OCI-M2 (cell line): ENCODE results near the gene WDR44.
A peak's percentile ranks its signal among the peaks of the same experiment; 100 is the strongest.
"Not testable (repeated sequence)": the region's sequence is repeated elsewhere in the genome, so short reads cannot be mapped to it uniquely, and the experiment has no call there.

Source experiments
- DNase-seq: peaks from one replicate; lab custom pipeline; 2025; ENCODE audit not compliant: unreplicated experiment; lab: John Stamatoyannopoulos, UW

The WDR44 gene, protein sequence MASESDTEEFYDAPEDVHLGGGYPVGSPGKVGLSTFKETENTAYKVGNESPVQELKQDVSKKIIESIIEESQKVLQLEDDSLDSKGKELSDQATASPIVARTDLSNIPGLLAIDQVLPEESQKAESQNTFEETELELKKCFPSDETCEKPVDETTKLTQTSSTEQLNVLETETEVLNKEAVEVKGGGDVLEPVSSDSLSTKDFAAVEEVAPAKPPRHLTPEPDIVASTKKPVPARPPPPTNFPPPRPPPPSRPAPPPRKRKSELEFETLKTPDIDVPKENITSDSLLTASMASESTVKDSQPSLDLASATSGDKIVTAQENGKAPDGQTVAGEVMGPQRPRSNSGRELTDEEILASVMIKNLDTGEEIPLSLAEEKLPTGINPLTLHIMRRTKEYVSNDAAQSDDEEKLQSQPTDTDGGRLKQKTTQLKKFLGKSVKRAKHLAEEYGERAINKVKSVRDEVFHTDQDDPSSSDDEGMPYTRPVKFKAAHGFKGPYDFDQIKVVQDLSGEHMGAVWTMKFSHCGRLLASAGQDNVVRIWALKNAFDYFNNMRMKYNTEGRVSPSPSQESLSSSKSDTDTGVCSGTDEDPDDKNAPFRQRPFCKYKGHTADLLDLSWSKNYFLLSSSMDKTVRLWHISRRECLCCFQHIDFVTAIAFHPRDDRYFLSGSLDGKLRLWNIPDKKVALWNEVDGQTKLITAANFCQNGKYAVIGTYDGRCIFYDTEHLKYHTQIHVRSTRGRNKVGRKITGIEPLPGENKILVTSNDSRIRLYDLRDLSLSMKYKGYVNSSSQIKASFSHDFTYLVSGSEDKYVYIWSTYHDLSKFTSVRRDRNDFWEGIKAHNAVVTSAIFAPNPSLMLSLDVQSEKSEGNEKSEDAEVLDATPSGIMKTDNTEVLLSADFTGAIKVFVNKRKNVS

GRCh38 chrX:118345464-118346257 is at the start of gene WDR44:
TSS of gene WDR44 (plus strand) at chrX:118346106. CDS start at chrX:118346504, 398 bp downstream.
- DNase-seq: peak; percentile 28

DNA sequence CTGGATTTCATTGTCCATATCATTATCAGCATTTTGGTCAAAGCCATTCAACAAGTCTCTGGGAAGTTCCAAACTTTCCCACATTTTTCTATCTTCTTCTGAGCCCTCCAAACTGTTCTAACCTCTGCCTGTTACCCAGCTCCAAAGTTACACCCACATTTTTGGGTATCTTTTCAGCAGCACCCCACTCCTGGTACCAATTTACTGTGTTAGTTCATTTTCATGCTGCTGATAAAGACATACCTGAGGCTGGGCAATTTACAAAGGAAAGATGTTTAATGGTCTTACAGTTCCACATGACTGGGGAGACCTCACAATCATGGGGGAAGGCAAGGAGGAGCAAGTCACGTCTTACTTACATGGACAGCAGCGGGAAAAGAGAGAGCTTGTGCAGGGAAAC is 40.1 kb upstream of the WDR44 start:
- not testable (repeated sequence) for DNase-seq

GRCh38 chrX:118315529-118315928 is 30.4 kb upstream of the WDR44 start:
- DNase-seq: no peak

- no peak for DNase-seq
Measured at GRCh38 chrX:118324588-118324987, 21.3 kb upstream of the WDR44 start.

GRCh38 chrX:118325453-118325852 is 20.5 kb upstream of the WDR44 start:
- no peak for DNase-seq

- peak; percentile 29 for DNase-seq
Measured at GRCh38 chrX:118329175-118329574, 16.7 kb upstream of the WDR44 start.

DNA sequence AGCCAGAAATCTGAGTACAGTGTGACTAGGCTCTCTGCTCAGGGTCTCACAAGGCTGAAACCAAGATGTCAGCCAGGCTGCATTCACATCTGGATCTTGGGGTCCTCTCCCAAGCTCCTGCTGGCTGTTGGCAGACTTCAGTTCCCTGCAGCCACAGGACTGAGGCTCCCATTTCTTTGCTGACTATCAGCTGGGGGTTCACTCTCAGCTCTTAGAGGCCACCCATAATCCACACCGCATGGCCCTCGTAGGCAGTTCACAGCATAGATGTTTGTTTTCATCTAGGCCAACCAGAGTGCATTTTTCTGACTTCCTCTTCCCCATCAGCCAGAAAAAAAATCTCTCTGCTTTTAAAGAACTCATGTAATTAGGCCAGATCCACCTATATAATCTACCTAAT is 8.2 kb upstream of the WDR44 start:
- no peak for DNase-seq

- DNase-seq: no peak
Measured at GRCh38 chrX:118338930-118339329, 7.0 kb upstream of the WDR44 start.

DNA sequence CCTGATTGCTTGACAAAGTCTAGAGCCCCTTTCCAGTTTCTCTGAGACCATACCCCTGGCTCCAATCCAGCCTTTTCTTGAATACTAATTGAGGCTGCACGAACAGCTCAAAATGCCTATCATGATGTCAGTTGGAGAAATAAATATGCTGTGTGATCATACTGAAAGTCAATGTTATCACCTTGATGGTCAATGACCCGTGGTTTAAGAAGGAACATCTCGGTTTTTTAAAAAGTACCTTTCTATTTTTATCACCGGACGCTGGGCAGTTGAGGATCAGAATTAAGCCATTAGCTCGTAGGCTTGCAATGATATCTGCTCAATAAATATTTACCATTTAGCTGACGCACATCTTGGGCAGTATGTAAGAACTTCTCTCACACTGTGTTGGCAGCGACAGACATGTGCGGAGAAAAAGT is 852 bp upstream of the WDR44 start:
- no peak for DNase-seq

- DNase-seq: no peak
Measured at GRCh38 chrX:118346258-118347094, 570 bp downstream of the WDR44 start.

GRCh38 chrX:118347131-118347530 is 1.2 kb downstream of the WDR44 start:
- no peak for DNase-seq

GRCh38 chrX:118347736-118348135 is 1.8 kb downstream of the WDR44 start:
- DNase-seq: no peak

- no peak for DNase-seq
Measured at GRCh38 chrX:118348186-118348810, 2.4 kb downstream of the WDR44 start.

DNA sequence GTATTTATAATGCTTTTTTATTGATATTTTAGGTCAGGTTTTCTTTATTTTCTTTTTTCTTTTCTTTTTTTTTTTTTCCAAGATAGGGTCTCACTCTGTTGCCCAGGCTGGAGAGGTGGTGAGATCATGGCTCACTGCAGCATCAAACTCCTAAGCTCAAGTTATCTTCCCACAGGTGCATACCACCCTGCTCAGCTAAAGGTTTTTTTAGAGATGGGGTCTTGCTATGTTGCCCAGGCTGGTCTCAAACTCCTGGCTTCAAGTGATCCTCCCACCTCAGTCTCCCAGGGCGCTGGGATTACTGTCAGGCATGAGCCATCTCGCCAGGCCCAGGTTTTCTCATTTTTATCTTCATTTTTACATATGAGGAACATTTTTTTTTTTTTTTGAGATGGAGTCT is 3.3 kb downstream of the WDR44 start:
- DNase-seq: no peak

- no peak for DNase-seq
Measured at GRCh38 chrX:118350221-118350620, 4.3 kb downstream of the WDR44 start.

GRCh38 chrX:118350706-118351105 is 4.8 kb downstream of the WDR44 start:
- DNase-seq: no peak

DNA sequence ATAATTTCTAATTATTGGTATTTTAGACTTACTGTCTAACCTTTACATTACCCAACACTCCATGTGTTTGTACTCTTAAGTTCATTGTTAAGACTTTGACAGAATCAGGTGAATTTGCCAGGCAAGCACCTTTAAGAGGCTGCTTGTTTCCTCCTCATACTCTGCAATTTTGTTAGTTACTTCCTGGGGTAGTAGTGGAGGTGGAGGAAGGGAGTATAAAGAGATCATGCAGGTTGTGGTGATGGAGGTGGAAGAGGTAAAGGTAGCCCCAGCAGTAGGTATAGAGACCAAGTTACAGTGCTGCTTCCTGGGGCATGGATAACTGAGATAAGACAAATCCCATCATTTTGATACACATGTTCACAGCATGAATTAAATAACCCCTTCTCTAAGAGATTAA is 6.7 kb downstream of the WDR44 start:
- DNase-seq: no peak

DNA sequence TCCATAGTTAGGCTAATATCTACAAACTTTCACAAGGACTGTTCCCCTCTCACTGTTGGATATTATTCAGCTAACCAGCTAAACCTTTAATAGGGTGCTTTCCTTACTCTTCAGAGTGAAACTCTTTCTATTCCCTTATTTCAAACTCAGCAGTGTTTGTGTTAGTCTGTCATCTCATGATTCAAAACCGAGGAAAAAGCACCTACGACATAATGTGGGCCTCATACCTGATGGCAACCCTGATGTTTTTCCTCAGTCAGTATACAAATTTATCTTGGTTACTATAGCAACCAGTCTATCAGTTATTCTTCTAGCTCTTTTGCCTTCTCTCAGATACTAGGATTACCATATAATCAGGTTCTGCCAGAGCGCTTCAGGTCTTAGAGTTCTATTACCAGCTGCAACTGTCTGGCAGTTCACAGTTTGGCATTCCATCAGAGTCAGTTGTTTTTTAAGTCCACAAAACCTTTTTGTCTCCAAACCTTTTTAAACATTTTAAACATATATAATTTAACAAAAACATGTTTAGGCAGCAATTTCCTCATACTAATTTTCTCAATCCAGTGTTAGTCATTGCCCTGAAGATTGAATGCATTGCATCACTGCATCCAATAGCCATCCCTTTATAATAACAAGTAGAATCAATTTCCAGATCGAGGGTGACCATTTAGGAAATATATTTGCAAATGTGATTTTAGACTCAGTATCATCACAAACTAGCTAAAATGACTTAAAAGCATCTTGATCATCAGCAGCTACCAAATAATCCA is 7.4 kb downstream of the WDR44 start:
- no peak for DNase-seq
